ENCODE measurements around the gene CGB5.
A peak's percentile ranks its signal among the peaks of the same experiment; 100 is the strongest.
"Not testable (repeated sequence)": the region's sequence is repeated elsewhere in the genome, so short reads cannot be mapped to it uniquely, and the experiment has no call there.

Gene CGB5

GRCh38 chr19:49022116-49022515 is 21.5 kb upstream of the CGB5 start:
- DNase-seq, result no peak

- not testable (repeated sequence) for DNase-seq
Observed at GRCh38 chr19:49024233-49024632, 19.4 kb upstream of the CGB5 start, which contains the start of gene CGB3. Gene CGB3, minus strand, starts transcription at chr19:49024333. Its CDS starts 362 bp downstream, at chr19:49023971.

DNA sequence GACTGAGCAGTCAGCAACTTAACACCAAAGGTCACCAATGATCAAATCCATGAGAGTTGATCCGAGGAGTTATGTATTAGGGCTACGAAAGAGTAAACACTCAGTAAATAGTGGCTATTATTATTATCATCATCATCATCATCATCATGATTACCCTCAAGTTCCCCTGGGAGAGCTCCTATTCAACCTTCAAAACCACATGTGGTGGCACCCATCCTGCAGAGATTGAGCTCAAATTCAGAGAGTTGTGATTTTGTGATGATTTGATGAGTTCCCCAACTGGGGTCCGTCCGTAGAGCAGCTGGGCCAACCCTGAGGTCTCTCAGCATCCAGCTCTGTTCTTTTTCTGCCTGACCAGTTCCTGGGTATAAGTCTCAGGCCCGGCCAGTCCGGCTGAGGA is 18.6 kb upstream of the CGB5 start:
- DNase-seq, result not testable (repeated sequence)

DNA sequence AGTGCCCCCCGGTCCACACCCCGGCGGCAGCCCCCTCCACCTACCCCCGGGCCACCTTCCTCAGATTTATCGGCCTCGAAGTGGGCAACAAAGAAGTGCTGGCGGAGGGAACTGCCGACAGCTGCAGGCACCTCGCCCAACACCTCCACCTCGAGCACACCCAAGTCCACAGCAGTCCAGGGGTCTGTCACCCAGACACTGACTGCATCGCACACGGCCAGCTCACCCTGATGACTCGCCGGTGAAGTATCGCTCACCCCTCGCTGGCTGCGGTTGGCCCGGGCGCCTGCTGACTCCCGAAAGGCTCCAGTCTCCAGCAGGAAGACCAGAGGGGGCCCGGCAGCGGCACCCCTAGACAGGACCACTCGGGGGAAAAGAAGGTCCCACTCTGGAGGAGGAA is 18.0 kb upstream of the CGB5 start:
- not testable (repeated sequence) for DNase-seq

- DNase-seq, result not testable (repeated sequence)
Observed at GRCh38 chr19:49028686-49029085, 15.0 kb upstream of the CGB5 start.

DNA sequence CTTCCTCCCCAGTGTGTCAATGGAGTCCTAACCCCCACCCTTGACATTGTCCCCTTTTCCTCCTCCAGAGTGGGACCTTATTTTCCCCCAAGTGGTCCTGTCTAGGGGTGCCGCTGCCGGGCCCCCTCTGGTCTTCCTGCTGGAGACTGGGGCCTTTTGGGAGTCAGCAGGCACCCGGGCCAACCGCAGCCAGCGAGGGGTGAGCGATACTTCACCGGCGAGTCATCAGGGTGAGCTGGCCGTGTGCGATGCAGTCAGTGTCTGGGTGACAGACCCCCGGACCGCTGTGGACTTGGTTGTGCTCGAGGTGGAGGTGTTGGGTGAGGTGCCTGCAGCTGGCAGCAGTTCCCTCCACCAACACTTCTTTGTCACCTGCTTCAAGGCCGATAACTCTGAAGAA is 13.9 kb upstream of the CGB5 start:
- not testable (repeated sequence) for DNase-seq

- DNase-seq, result not testable (repeated sequence)
Observed at GRCh38 chr19:49030323-49030722, 13.3 kb upstream of the CGB5 start.

DNA sequence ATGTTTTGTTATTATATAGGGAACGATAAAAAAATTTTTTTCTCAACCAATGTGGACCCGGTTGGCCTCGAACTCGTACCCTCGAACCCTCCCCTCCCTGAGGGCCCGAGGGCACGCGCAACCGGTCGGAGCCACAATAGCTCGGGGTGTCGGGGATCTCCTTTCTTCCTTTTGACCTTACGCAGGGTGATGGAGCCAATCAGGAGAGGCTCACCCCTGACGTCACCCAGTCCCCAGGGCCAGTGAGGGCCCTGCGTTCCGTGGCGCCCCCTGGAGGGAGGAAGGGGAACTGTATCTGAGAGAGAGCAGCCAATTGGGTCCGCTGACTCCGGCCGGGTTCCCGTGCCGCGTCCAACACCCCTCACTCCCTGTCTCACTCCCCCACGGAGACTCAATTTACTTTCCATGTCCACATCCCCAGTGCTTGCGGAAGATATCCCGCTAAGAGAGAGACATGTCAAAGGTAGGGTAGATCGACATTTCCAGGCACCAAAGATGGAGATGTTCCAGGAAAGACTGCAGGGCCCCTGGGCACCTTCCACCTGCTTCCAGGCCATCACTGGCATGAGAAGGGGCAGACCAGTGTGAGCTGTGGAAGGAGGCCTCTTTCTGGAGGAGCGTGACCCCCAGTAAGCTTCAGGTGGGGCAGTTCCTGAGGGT is 11.9 kb upstream of the CGB5 start, which contains the start of gene CGB2:
TSS of gene CGB2 (plus strand) at position 249 of the 660 bp plus-strand sequence. CDS start at position 455, 206 bp downstream.
- DNase-seq, result not testable (repeated sequence)

GRCh38 chr19:49036815-49037214 is 6.8 kb upstream of the CGB5 start, which contains the start of gene CGB1:
Gene CGB1, minus strand, starts transcription at chr19:49036895. Its CDS starts 184 bp downstream, at chr19:49036711.
- not testable (repeated sequence) for DNase-seq

DNA sequence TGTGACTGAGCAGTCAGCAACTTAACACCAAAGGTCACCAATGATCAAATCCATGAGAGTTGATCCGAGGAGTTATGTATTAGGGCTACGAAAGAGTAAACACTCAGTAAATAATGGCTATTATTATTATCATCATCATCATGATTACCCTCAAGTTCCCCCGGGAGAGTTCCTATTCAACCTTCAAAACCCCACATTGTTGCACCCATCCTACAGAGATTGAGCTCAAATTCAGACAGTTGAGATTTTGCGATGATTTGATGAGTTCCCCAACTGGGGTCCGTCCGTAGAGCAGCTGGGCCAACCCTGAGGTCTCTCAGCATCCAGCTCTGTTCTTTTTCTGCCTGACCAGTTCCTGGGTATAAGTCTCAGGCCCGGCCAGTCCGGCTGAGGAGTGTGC is 5.5 kb upstream of the CGB5 start:
- DNase-seq, result not testable (repeated sequence)

DNA sequence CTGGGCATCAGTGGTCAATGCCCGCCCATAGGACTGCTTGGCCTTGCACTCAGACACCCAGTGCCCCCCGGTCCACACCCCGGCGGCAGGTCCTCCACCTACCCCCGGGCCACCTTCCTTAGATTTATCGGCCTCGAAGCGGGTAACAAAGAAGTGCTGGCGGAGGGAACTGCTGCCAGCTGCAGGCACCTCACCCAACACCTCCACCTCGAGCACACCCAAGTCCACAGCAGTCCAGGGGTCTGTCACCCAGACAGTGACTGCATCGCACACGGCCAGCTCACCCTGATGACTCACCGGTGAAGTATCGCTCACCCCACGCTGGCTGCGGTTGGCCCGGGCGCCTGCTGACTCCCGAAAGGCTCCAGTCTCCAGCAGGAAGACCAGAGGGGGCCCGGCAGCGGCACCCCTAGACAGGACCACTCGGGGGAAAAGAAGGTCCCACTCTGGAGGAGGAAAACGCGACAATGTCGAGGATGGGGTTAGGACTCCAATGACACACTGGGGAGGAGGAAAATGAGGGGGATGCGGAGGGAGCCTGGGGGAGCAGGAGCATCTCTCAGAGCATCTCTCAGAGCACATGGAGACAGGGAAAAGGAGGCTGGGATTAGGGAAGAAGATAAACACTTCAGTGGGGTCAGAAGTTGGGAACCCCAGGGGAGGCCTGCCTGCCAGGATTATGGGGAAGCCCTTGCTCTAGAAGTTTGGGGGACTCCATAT is 4.9 kb upstream of the CGB5 start:
- DNase-seq, result not testable (repeated sequence)

DNA sequence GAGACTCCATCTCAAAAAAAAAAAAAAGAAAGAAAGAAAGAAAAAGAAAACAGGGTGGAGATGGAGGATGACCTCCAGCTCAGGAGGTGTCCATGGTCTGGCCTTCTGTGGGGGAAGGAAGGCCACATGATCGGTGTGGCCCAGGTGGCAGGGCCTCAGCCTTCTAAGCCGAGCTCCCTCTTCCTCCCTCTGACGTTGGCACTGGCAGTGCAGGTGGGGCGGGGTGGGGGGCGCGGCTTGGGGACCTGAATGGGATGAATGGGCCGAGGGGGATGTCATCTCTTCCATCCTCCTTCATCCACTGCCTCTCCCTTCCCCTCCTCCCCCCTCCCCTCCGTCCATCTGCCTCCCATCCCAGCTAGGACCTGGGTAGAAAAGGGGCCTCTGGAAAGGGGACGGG is 3.9 kb upstream of the CGB5 start:
- not testable (repeated sequence) for DNase-seq

DNA sequence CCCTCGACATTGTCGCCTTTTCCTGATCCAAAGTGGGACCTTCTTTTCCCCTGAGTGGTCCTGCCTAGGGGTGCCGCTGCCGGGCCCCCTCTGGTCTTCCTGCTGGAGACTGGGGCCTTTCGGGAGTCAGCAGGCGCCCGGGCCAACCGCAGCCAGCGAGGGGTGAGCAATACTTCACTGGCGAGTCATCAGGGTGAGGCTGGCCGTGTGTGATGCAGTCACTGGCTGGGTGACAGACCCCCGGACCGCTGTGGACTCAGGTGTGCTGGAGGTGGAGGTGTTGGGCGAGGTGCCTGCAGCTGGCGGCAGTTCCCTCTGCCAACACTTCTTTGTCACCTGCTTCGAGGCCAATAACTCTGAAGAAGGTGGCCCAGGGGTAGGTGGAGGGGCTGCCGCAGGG is 1.5 kb upstream of the CGB5 start:
- DNase-seq, result no peak

DNA sequence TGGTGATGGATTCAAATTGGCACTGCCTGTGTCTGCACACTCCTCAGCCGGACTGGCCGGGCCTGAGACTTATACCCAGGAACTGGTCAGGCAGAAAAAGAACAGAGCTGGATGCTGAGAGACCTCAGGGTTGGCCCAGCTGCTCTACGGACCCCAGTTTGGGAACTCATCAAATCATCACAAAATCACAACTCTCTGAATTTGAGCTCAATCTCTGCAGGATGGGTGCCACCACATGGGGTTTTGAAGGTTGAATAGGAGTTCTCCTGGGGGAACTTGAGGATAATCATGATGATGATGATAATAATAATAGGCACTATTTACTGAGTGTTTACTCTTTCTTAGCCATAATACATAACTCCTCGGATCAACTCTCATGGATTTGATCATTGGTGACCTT is 982 bp upstream of the CGB5 start:
- DNase-seq, result not testable (repeated sequence)

DNA sequence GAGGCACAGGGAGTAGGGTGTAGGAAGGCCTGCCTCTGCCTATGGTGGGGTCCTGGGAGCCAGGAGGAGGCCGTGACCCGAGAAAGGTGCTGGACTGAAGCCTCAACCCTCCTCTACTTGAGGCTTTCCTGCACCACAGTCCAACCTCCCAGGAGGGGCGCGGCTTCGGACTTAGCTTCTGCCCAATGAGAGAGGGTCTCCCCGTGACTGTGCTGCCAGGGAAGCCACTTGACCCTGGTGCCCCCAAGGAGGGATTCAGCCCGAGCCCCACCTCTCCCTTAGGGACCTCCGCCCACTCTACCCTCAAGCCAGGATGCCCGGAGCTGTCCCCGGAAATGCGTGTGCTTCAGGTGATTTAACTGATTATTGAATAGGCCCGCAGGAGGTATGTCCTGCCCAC is 5.4 kb downstream of the CGB5 start, which contains the start of gene CGB8:
TSS of gene CGB8 (minus strand) at position 101 of the 400 bp plus-strand sequence. CDS start 372 bp downstream, outside the sequence.
- not testable (repeated sequence) for DNase-seq

DNA sequence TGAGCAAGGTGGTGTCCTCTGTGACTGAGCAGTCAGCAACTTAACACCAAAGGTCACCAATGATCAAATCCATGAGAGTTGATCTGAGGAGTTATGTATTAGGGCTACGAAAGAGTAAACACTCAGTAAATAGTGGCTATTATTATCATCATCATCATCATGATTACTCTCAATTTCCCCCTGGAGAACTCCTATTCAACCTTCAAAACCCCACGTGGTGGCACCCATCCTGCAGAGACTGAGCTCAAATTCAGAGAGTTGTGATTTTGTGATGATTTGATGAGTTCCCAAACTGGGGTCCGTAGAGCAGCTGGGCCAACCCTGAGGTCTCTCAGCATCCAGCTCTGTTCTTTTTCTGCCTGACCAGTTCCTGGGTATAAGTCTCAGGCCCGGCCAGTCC is 6.2 kb downstream of the CGB5 start:
- DNase-seq, result not testable (repeated sequence)

- DNase-seq, result peak; percentile 40
Observed at GRCh38 chr19:49050376-49051033, 6.9 kb downstream of the CGB5 start.

DNA sequence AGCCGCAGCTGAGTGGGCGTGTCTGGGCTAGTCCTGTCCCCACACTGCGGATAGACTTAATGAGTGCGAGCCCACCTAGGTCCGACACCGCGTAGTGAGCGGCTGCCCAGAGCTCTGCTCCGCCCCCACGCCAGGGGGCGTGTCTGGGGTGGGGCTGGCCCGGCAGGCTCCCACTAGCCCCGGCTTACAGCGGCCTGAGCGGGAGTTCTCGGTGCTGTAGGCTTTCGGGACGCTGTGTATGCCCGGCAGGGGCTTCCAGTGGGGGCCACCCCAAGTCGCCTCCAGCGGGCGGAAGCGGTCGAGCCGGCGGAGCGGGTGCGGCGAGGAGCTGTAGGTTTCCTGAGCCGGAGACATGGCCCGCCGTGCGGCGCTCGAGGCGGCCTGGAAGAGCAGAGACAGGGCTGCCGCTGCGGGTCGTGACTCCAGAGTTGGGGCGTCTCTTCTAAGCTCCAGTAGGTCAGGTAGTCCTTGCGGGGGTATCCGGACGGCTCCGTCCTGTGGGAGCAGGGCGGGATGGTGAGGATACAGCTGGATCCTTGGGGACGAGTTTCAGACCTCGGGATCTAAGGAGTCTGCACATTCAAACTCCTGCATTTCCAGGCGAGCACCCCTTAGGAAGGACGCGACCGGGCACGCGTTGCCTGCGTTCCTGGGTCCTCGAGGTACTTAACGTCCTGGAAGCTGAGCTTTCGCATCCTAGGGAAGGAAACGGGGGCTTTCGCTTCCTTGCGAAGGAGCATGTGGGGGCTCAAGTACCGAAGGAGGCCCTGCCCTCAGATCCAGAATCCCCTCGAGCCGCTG is 12.7 kb downstream of the CGB5 start:
- DNase-seq, result no peak

DNA sequence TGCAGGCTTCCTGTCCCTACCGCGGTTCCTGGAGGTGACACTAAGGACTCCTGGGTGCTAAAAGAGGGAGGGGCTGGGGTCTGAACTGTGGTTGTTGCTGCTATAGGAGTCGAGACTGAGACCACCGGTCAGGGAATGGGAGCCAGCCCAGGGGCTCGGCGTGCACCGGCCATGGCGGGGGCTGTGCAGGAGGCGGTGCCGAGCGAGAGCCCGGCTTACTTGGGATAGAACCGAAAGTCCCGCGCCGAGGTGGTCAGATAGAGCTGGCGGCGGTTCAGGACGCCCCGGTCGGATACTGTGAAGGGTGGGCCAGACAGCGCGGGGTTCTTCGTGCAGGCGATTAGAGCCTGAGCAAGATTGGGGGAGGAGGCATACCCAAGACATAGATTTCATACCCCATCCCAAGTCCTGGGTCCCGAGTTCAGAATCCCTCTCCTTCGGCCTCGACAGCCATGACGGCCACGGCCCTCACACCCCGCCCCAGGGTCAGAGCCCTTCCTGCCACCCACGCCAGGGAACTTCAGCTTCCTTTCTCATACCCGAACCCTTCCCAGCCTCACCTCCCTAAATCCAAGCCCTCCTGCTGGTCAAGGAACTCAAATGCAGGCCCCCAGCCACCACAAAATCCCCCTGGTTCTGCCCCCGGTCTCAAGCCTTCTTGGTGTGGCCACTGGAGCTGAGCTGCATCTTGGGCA is 13.4 kb downstream of the CGB5 start:
- not testable (repeated sequence) for DNase-seq

DNA sequence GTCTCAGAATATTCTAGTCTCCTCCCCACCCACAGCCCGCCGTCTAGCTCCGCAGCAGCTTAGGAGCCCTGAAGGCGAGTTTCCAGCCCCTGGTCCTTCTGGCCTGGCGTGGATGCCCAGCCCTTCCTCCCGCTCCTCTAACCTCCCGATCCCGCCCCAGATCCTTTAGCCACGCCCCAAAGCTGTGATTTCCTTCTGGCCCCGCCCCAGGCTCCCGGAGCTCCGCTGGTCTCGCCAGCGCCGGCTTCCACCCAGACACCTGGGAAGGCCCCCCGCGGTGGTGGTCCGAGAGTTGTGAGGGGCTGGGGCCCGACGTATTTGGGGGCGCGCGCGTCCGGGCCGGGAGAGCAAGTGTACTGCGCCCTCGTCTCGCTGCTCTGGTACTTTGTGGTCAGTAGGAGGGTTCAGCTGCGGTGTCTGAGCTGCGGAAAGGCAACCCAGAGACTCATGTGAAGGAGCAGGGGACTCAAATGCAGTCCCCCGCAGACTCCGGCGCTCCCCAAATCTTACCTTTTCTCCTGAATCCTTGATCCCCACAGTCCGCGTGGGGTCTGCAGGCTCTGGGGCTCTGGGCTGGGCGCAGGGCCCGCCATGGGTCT is 14.1 kb downstream of the CGB5 start, which contains the start of gene CGB7:
TSS of gene CGB7 (minus strand) at position 114 of the 599 bp plus-strand sequence. CDS start 2,374 bp downstream, outside the sequence.
- no peak for DNase-seq

DNA sequence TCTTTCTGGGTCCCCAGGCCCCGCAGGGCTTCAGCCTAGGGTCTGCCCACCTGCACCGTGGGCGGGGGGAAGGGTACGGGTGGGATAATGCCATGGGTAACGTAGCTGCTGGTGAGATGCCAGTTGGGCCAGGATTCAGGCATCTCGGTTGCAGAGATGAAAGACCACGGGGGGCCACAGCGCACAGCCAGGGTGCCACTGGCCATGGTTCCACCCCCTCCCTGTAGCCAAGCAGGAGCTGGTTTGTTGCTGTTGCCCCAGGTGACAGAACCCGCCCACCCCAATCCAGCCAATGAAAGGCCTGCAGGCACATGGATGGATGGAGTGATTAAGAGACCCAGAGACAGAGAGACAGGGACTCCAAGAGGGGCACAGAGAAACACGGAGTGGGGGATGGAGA is 14.9 kb downstream of the CGB5 start:
- DNase-seq, result no peak

Measured in T1000 (cell line).